Stomach smooth muscle (tissue), 2 donors: ENCODE data around the gene GINS2.

Experiments used
- H3K27ac ChIP-seq: one replicate; pipeline ENCODE4 v1.7.0; 2013; ENCODE audit warnings: mild to moderate bottlenecking, low read length, inconsistent platforms
- H3K27me3 ChIP-seq, 2 donors: one replicate each; pipeline ENCODE4 v1.7.0; 2013; ENCODE audit warnings: low read length in 2 of 2; ENCODE audit not compliant: insufficient read depth in 2 of 2, control insufficient read depth in 1 of 2
- H3K36me3 ChIP-seq, 2 donors: one replicate each; pipeline ENCODE4 v1.7.0; 2013; ENCODE audit warnings: low read length in 2 of 2; ENCODE audit not compliant: control insufficient read depth in 2 of 2, insufficient read depth in 2 of 2
- H3K4me1 ChIP-seq: one replicate; pipeline ENCODE4 v1.7.0; 2013; ENCODE audit warnings: low read length; ENCODE audit not compliant: control insufficient read depth, insufficient read depth
- H3K4me3 ChIP-seq, 2 donors: one replicate each; pipeline ENCODE4 v1.7.0; 2013; ENCODE audit warnings: low read length in 2 of 2
- H3K9ac ChIP-seq, 2 donors: one replicate each; pipeline ENCODE4 v1.7.0; 2013; ENCODE audit warnings: low read length in 2 of 2, mild to moderate bottlenecking in 1 of 2
- H3K9me3 ChIP-seq, 2 donors: one replicate each; pipeline ENCODE4 v1.7.0; 2013; ENCODE audit warnings: low read length in 2 of 2; ENCODE audit not compliant: control insufficient read depth in 2 of 2
- donor health status: healthy.
- donor health status: Pancreatic carcinoma.

The GINS2 gene

DNA sequence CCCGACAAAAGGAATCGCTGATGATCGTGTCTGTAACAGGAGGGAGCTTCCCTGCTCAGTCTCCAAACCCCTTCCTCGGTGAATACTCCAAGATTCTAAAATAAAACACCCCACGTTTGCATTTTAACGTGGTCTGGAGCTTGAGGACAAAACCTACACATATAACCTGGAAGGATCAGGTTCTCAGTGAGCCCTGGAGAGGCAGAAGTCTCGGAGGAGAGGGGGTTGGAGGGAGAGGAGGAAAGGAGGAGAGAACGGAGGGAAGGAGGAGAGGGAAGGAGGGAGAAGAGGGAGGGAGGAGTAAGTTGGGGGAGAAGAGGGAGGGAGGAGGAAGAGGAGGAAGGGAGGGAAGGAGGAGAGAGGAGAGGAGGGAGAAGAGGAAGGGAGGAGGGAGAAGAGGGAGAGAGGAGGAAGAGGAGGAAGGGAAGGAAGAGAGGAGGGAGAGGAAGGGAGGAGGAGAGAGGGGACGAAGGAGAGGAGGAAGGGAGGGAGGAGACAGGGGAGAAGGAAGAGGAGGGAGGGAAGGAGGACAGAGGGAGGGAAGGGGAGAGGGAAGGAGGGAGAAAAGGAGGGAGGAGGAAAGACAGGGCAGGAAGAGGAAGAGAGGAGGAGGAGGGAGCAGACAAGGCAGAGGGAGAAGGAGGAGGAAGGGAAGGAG lies 27.4 kb upstream of the GINS2 start:
- Histone ChIP-seq H3K36me3 (no peaks in the 10 kb centered on the region), H3K4me1 (peaks cover 6% of the 10 kb centered on the region), H3K27me3 (peaks cover 0 to 5% of the 10 kb centered on the region in 2 donors), H3K9me3 (peaks cover 0 to 5% of the 10 kb centered on the region in 2 donors), H3K27ac (no peak overlapping the region), H3K9ac (no peak overlapping the region), H3K4me3 (no peak overlapping the region)

DNA sequence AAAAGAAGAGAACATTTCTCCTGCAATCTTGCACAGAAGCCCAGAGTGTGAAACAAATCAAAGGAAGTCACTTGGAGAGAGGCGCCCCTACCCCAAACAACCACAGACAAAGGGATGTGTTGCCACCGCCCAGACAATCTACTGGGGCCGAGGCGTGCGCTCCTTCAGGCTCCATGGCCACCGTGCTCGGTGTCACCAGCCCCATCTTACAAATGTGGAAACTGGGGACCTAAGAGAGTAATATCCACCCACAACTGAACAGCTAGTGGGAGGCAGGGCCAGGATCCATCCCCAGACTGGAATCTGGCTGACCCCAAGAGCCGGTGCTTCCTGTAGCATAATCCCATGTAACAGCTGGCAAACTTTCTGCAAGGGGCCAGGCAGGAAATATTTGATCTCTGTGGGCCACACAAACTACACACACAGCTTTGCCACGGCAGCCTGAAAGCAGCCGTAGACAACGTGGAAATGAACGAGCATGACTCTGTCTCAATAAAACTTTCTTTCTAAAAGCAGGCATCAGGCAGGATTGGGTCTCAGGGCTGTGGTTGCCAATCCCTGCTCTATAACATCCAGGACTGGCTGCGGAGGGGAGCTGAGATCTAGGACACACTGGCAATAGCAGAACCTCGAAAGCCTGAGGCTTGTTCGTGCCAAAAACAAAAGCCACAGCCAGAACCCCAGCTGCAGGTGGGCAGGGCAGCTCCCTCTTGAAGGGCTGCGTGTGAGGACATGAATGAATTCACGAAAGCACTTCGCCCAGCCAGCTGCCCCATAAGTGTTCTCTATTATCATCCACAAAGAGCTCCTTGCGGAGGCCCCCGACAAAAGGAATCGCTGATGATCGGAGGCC lies 26.6 kb upstream of the GINS2 start:
- Histone ChIP-seq H3K27ac (no peak overlapping the region), H3K9ac (no peak overlapping the region), H3K36me3 (no peaks in the 10 kb centered on the region), H3K4me3 (no peak overlapping the region), H3K27me3 (peaks cover 0 to 5% of the 10 kb centered on the region in 2 donors), H3K9me3 (peaks cover 0 to 5% of the 10 kb centered on the region in 2 donors), H3K4me1 (peaks cover 6% of the 10 kb centered on the region)

DNA sequence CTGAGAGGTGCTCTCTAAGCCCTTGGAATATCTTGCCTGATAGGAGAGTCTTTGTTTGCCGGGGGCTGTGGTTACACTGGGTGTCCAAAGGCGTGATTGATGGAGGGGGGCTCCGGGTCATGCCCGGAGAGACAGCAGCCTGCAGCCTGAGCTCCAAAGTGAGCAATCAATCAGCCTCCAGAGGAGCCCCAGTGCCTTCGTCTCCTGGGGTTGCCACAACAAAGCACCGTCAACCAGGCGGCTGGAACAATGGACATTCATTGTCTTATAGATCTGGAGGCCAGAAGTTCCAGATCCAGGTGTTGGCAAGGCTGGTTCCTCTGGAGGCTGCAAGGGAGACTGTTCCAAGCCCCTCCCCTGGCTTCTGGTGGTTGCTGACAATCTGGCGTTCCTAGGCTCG lies 24.0 kb upstream of the GINS2 start:
- no peak overlapping the region for H3K4me3 ChIP-seq
- H3K9ac ChIP-seq = no peak overlapping the region
- H3K27me3 ChIP-seq = no peaks in the 10 kb centered on the region

DNA sequence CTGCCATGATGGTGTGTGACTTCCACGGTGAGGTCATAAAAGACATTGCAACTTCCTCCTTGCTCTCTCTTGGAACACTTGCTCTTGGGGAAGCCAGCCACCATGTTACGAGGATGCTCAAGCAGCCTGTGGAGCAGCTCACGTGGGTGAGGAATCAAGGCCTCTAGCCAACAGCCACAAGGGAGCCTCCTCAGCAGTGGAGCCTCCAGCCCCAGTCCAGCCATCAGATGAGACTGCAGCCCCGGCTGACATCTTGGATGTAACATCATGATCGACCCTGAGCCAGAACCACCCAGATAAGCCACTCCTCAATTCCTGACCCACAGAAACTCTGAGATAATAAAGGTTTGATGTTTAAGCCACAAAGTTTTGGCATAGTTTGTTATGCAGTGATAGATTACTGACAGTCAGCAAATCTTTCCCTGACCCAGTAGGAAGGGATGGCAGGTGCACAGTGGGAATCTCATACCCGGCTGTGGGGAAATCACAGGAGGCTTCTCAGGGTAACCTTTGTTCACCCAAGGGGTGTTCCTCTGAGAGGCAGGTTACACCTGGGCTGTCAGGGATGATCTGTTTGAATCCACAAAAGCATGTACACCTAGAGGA lies 23.3 kb upstream of the GINS2 start:
- no peak overlapping the region for H3K4me3 ChIP-seq
- no peaks in the 10 kb centered on the region for H3K27me3 ChIP-seq
- no peak overlapping the region for H3K9ac ChIP-seq
- H3K36me3 ChIP-seq = no peaks in the 10 kb centered on the region
- peaks cover 0 to 5% of the 10 kb centered on the region in 2 donors for H3K9me3 ChIP-seq
- H3K4me1 ChIP-seq = no peaks in the 10 kb centered on the region
- no peak overlapping the region for H3K27ac ChIP-seq

More for the DNA sequence above, 24.0 kb upstream of the GINS2 start:
- Histone ChIP-seq H3K4me1 (peaks cover 3% of the 10 kb centered on the region), H3K27ac (no peak overlapping the region), H3K9me3 (peaks cover 0 to 5% of the 10 kb centered on the region in 2 donors), H3K36me3 (no peaks in the 10 kb centered on the region)

DNA sequence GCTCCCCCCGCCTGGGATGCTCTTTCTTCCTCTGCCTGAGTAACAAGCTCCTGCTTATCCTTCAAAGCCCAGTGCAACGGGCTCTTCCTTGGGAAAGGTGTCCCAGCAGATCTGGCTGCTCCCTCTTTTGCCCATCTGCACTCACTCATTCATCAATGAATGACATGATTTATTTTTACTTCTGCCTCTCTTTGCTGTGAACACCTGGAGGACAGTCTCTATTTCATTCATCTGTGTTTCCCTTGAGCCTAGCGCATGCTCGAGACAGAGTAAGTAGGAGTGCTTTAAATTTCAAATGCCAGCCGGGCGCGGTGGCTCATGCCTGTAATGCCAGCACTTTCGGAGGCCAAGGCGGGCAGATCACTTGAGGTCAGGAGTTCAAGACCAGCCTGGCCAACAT lies 22.0 kb upstream of the GINS2 start:
- Histone ChIP-seq H3K36me3 (no peaks in the 10 kb centered on the region), H3K9me3 (peaks cover 0 to 5% of the 10 kb centered on the region in 2 donors), H3K27ac (no peak overlapping the region), H3K4me3 (no peak overlapping the region), H3K4me1 (no peaks in the 10 kb centered on the region), H3K27me3 (no peaks in the 10 kb centered on the region), H3K9ac (no peak overlapping the region)

DNA sequence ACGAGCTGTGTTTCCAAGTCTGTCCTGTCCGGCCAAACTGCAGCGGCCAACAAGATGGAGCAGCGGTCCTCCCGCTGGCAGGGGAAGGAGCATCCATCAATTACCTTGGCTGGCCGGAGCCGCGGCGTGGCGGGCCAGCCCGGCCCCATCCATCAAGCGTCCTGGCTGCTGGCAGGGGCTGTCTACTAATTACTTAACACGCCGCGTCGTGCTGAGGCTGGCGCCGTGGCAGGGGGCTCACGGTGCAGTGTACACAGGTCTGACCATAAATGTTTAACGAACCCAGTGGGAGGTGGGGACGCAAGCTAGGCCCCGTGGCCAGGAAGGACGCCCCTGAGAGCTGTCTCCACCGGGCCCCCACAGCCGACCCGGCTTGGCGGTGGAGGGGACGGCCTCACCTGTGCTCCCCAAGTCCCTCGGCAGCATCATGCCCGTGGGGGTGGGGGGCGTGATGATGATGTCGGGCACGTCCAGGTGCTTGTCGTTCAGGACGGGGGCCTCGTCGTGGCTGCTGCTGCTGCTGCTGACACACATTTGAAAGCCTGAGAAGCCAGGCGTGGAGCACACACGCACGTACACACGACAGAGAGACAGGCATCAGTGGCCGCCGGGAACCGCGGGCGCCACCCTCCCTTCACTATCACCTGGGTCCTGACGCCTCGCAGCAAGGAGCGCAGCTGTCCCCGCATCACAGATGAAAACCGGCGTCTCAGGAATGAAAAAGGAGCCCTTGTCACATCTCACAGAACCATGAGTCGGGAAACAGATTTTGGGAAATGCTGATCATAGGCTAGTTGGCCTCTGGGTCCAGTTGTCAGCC lies 21.2 kb upstream of the GINS2 start:
- no peak overlapping the region for H3K9ac ChIP-seq
- H3K4me1 ChIP-seq = no peaks in the 10 kb centered on the region
- H3K36me3 ChIP-seq = no peaks in the 10 kb centered on the region
- no peak overlapping the region for H3K27ac ChIP-seq
- no peak overlapping the region for H3K4me3 ChIP-seq
- H3K27me3 ChIP-seq = no peaks in the 10 kb centered on the region
- peaks cover 0 to 5% of the 10 kb centered on the region in 2 donors for H3K9me3 ChIP-seq

DNA sequence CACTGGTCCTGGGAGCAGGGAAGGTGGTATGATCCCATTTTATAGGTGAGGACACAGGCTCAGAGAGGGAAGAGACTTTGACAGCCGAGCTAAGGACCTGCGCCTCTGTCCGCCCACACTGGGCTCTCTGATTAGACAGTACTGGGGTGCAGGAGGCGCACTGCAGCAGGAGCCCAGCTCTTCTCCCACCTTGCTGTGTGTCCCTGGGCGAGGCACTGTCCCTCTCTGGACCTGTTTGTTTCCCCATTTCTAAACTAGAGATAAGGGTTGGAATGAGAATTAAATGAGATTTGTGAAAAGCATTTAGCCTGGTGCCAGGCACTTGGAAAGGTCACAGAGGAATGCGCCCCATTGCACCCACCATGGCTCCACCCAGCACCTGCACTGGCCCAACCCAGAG lies 19.6 kb upstream of the GINS2 start:
- Histone ChIP-seq H3K4me1 (no peaks in the 10 kb centered on the region), H3K27ac (no peak overlapping the region), H3K9ac (no peak overlapping the region), H3K9me3 (peaks cover 0 to 5% of the 10 kb centered on the region in 2 donors), H3K4me3 (no peak overlapping the region), H3K27me3 (no peaks in the 10 kb centered on the region), H3K36me3 (no peaks in the 10 kb centered on the region)

DNA sequence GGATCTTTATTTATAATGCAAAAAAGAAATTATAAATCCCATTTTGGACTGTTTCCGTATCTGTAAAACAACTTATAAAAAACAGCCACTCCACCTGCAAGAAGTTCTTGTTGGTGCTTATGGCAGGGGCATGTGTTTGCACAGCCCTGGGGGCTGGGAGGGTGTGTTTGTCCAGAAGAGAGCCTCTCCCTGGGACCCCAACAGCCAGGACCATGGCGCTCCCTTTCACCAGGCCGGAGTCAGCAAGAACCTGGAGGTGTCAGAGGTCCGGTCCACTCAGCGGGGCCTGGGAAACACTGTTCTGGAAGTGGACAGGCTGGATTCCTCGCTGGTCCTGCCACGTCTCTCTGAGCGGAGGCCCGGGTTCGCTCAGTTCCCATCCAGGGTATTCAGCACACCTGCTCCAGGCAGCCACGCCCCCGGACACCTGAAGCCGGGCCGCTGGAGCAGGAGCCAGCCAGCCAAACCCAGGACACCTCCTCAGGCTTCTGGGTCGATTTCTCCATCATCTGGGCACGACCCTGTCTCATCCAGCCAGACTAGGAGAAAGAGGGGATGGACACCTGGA lies 18.9 kb upstream of the GINS2 start:
- Histone ChIP-seq H3K27ac (no peak overlapping the region), H3K36me3 (no peaks in the 10 kb centered on the region), H3K4me3 (no peak overlapping the region), H3K27me3 (no peaks in the 10 kb centered on the region), H3K9me3 (peaks cover 0 to 5% of the 10 kb centered on the region in 2 donors), H3K9ac (no peak overlapping the region), H3K4me1 (no peaks in the 10 kb centered on the region)

DNA sequence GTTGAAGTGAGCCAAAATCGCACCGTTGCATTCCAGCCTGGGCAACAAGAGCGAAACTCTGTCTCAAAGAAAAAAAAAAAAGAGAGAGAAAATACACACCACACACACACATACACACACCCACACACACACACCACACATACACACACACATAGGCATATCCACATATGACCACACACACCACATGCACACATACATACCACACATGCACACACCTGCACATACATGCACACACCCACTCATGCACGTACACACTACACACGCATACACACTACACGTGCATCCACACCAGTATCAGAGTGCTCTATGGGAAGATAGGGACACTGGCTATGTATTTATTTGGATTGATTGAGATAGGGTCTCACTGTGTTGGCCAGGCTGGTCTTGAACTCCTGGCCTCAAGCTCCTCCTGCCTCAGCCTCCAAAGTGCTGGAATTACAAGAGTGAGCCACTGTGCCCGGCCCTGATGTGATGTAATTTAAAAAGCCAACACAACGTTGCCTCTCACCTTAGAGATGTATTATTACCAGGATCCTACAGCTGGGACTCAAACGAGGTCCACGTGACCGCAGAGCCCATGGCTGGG lies 17.8 kb upstream of the GINS2 start:
- no peaks in the 10 kb centered on the region for H3K4me1 ChIP-seq
- no peaks in the 10 kb centered on the region for H3K36me3 ChIP-seq
- no peak overlapping the region for H3K9ac ChIP-seq
- H3K27me3 ChIP-seq = no peaks in the 10 kb centered on the region
- H3K4me3 ChIP-seq = no peak overlapping the region
- H3K9me3 ChIP-seq = peaks cover 0 to 3% of the 10 kb centered on the region in 2 donors
- H3K27ac ChIP-seq = no peak overlapping the region
